HG02943 (cell line): ENCODE measurements around the gene GGT6.
"Not testable (repeated sequence)": the region's sequence is repeated elsewhere in the genome, so short reads cannot be mapped to it uniquely, and the experiment has no call there.

Experiments
- ATAC-seq: cut with Tn5 transposase; IDR thresholded peaks from one replicate; pipeline ENCODE4 v1.9.1; 2021; ENCODE audit warnings: mild to moderate bottlenecking, low read depth, moderate library complexity; ENCODE audit not compliant: unreplicated experiment

The GGT6 gene

GRCh38 chr17:4592240-4593005 lies 32.0 kb upstream of the GGT6 start:
- no peak for ATAC-seq

- no peak for ATAC-seq
These were observed 31.2 kb upstream of the GGT6 start for GRCh38 chr17:4591529-4591928.

GRCh38 chr17:4590981-4591453 lies 30.6 kb upstream of the GGT6 start:
- no peak for ATAC-seq

- ATAC-seq, result not testable (repeated sequence)
These were observed 29.7 kb upstream of the GGT6 start for GRCh38 chr17:4590042-4590441.

- no peak for ATAC-seq
These were observed 28.7 kb upstream of the GGT6 start for GRCh38 chr17:4588898-4589625.

GRCh38 chr17:4588391-4588790 lies 28.0 kb upstream of the GGT6 start:
- no peak for ATAC-seq

GRCh38 chr17:4587803-4588202 lies 27.4 kb upstream of the GGT6 start:
- no peak for ATAC-seq

GRCh38 chr17:4587195-4587594 lies 26.8 kb upstream of the GGT6 start:
- no peak for ATAC-seq

- ATAC-seq, result no peak
These were observed 25.7 kb upstream of the GGT6 start for GRCh38 chr17:4586043-4586442.

- ATAC-seq, result no peak
These were observed 25.2 kb upstream of the GGT6 start for GRCh38 chr17:4585638-4585994.

- ATAC-seq, result no peak
These were observed 24.7 kb upstream of the GGT6 start for GRCh38 chr17:4584917-4585637.

GRCh38 chr17:4584101-4584916 lies 23.9 kb upstream of the GGT6 start, which contains the start of gene SMTNL2:
SMTNL2 (plus strand) TSS chr17:4584529; CDS start chr17:4584606, 77 bp downstream.
- no peak for ATAC-seq

- no peak for ATAC-seq
These were observed 23.4 kb upstream of the GGT6 start for GRCh38 chr17:4583782-4584100.

- ATAC-seq, result no peak
These were observed 22.8 kb upstream of the GGT6 start for GRCh38 chr17:4583206-4583605.

GRCh38 chr17:4582691-4583090 lies 22.3 kb upstream of the GGT6 start:
- ATAC-seq, result no peak

- no peak for ATAC-seq
These were observed 21.7 kb upstream of the GGT6 start for GRCh38 chr17:4582101-4582501.

GRCh38 chr17:4580291-4580690 lies 19.9 kb upstream of the GGT6 start:
- no peak for ATAC-seq

GRCh38 chr17:4579678-4580077 lies 19.3 kb upstream of the GGT6 start:
- ATAC-seq, result no peak

GRCh38 chr17:4578349-4578748 lies 18.0 kb upstream of the GGT6 start:
- not testable (repeated sequence) for ATAC-seq

- ATAC-seq, result no peak
These were observed 17.1 kb upstream of the GGT6 start for GRCh38 chr17:4577386-4577993.
